Lower leg skin (tissue), 3 donors: Measurements from ENCODE around the gene GZMM.

Source experiments
- CTCF ChIP-seq, 3 donors: fragments of 450-650 bp; IDR thresholded peaks; one replicate each; pipeline ENCODE4 v1.5.1; 2016; ENCODE audit warnings: antibody characterized with exemption in 3 of 3, mild to moderate bottlenecking in 3 of 3, moderate library complexity in 2 of 3
- POLR2A ChIP-seq, 2 donors: fragments of 450-650 bp; IDR thresholded peaks; one replicate each; pipeline ENCODE4 v1.6.1; 2016 to 2017; ENCODE audit warnings: antibody characterized with exemption in 2 of 2, mild to moderate bottlenecking in 1 of 2, moderate library complexity in 1 of 2

GRCh38 chr19:512547-513365 lies 31.1 kb upstream of the GZMM start:
- TF ChIP-seq CTCF (IDR thresholded peaks at IDR 0.05) = no peak
- TF ChIP-seq POLR2A (IDR thresholded peaks at IDR 0.05) = no peak
